Measurements from ENCODE around the gene RAPGEF1. TPM values are rescaled to one million over a fixed set of nuclear protein-coding genes. Genes with fewer than 3 reads are reported as not detected.

Gene RAPGEF1
- total RNA-seq, 4 donors from 2014 or later, result 43.0 to 58.3 (median 51.7) TPM

DNA sequence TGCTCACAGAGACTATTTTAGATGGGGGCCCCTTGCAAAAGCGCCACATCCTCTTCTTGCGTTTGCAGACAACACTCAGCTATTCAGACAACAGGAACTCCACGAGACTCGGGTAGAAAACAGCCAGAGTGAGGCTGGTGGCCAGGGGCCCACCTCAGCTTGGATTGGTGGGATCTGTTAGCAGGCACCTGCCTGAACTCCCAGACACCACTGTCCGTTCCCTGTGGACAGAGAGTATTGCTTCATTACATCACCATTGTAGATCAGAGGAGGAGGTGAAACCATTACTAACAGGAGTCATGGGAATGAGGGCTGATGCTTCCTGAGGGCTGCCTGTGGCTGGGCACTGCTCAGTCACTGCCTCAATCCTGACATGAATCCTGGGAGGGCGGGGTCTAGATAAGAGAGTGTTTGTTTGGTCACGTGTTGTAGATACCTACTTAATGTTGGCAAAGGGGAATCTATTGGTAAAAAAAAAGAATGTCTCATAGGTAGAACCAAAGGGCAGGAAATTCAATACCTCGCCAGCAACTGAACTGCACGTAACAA is 4.4 kb upstream of the RAPGEF1 start:
- H3K4me1 ChIP-seq, result peaks cover 14% of the 10 kb centered on the region
- no peaks in the 10 kb centered on the region for H3K9me3 ChIP-seq
- TF ChIP-seq EP300 (IDR thresholded peaks at IDR 0.05) (no peak), CTCF (IDR thresholded peaks at IDR 0.05) (no peak), POLR2AphosphoS5 (IDR thresholded peaks at IDR 0.05) (no peak), POLR2A (IDR thresholded peaks at IDR 0.05) (no peak)
- H3K4me3 ChIP-seq, result no peak overlapping the region
- no peaks in the 10 kb centered on the region for H3K27me3 ChIP-seq
- H3K27ac ChIP-seq, result no peak overlapping the region
- DNase-seq (ENCODE audit: low spot score in 2 of 2), result no peak
- no peaks in the 10 kb centered on the region for H3K36me3 ChIP-seq
- 67% methylated on average over 9 of the region's 9 CpGs for WGBS

DNA sequence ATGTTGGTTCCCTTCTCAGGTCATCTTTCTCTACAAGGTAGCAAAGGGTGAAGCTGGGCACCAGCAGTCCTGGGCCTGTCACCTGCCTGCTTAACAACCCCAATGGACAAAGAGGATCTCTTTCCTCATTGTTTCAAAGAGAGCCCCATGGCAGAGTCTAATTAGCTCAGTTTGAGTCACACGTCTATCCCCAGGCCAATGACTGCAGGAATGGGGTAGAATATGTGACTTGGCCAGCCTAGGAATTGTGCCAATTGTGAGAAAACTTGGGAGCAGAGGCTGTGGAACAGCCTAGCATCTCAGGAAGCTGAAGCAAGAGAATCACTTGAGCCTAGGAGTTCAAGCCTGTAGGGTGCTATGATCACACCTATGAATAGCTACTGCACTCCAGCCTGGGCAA is 3.6 kb upstream of the RAPGEF1 start:
- no peak for DNase-seq (ENCODE audit: low spot score in 2 of 2)
- no peaks in the 10 kb centered on the region for H3K27me3 ChIP-seq
- no peak overlapping the region for H3K27ac ChIP-seq
- no peak overlapping the region for H3K4me3 ChIP-seq
- H3K4me1 ChIP-seq, result peaks cover 22% of the 10 kb centered on the region
- WGBS, result 50% methylated on average over 1 of the region's 1 CpG
- no peaks in the 10 kb centered on the region for H3K36me3 ChIP-seq
- TF ChIP-seq CTCF (IDR thresholded peaks at IDR 0.05) (no peak), EP300 (IDR thresholded peaks at IDR 0.05) (no peak), POLR2A (IDR thresholded peaks at IDR 0.05) (no peak), POLR2AphosphoS5 (IDR thresholded peaks at IDR 0.05) (no peak)
- H3K9me3 ChIP-seq, result no peaks in the 10 kb centered on the region

GRCh38 chr9:131743096-131743495 is 3.2 kb upstream of the RAPGEF1 start:
- Histone ChIP-seq H3K9me3 (no peaks in the 10 kb centered on the region), H3K4me1 (peaks cover 26% of the 10 kb centered on the region), H3K27ac (no peak overlapping the region), H3K4me3 (no peak overlapping the region), H3K36me3 (no peaks in the 10 kb centered on the region), H3K27me3 (no peaks in the 10 kb centered on the region)
- no peak for TF ChIP-seq POLR2AphosphoS5 (IDR thresholded peaks at IDR 0.05)
- no peak for TF ChIP-seq EP300 (IDR thresholded peaks at IDR 0.05)
- TF ChIP-seq POLR2A (IDR thresholded peaks at IDR 0.05), result no peak
- no peak for TF ChIP-seq CTCF (IDR thresholded peaks at IDR 0.05)
- no peak for DNase-seq (ENCODE audit: low spot score in 2 of 2)
- 74% methylated on average over 2 of the region's 2 CpGs for WGBS

- Histone ChIP-seq H3K36me3 (no peaks in the 10 kb centered on the region), H3K9me3 (no peaks in the 10 kb centered on the region), H3K4me1 (peaks cover 47% of the 10 kb centered on the region), H3K27ac (no peak overlapping the region), H3K4me3 (no peak overlapping the region), H3K27me3 (no peaks in the 10 kb centered on the region)
- TF ChIP-seq POLR2A (IDR thresholded peaks at IDR 0.05), result no peak
- TF ChIP-seq EP300 (IDR thresholded peaks at IDR 0.05), result no peak
- no peak for TF ChIP-seq CTCF (IDR thresholded peaks at IDR 0.05)
- no peak for TF ChIP-seq POLR2AphosphoS5 (IDR thresholded peaks at IDR 0.05)
- no CpG with 5 or more reads among the region's 5 CpGs for WGBS
- no peak for DNase-seq (ENCODE audit: low spot score in 2 of 2)
Observed at GRCh38 chr9:131740898-131741297, 1.0 kb upstream of the RAPGEF1 start.

DNA sequence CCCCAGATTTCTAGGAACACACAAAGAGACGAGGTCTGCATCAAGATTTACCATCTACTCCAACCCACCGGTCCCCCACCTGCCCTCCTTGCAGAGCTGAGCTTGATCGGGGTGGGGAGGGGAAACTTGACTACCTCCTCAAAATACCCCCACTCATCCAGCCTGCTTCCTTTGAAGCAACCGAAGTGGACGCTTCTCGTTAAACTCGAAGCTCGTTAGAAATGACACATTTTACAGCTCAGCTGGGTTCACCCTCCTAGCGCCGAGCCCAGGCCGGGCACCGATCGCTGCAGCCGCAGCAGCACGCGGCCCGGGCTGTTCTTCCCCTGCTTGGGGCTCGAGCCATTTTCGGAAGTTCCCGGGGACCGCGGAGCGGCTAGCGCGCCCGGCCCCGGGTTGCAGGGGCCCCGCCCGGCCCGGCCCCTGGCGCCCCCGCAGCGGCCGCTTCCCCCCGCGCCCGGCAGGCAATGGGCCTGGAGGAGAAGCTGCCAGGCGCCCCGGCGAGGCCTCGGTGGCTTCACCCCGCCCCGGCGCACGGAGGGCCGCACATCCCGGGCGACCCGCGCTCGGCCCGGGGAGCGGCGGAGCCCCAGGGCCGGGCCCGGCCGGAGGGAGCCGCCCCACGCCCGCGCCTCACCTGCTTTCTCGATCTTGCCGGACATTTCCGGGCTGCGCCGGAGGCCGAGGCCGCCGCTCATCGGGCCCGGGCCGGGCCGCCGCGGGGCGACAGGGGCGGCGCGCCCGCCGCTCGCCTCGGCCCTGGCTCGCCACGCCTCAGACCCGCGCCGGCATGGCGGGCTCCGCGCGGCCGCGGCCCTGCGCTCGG is 530 bp downstream of the RAPGEF1 start:
- H3K9me3 ChIP-seq, result no peaks in the 10 kb centered on the region

More for the DNA sequence above, 530 bp downstream of the RAPGEF1 start:
- peaks cover 60% of the 10 kb centered on the region for H3K4me1 ChIP-seq
- H3K4me3 ChIP-seq, result peak overlapping the region; percentile 66
- 0% methylated on average over 28 of the region's 96 CpGs for WGBS
- no peaks in the 10 kb centered on the region for H3K27me3 ChIP-seq
- TF ChIP-seq POLR2AphosphoS5 (IDR thresholded peaks at IDR 0.05), result no peak
- TF ChIP-seq CTCF (IDR thresholded peaks at IDR 0.05), result no peak
- no peaks in the 10 kb centered on the region for H3K36me3 ChIP-seq
- H3K27ac ChIP-seq, result peak overlapping the region; percentile 94
- no peak for DNase-seq (ENCODE audit: low spot score in 2 of 2)
